Left kidney (tissue), 8 donors: Measurements from ENCODE around the gene RIPPLY1. TPM values are rescaled to one million over a fixed set of nuclear protein-coding genes. Genes with fewer than 3 reads are reported as not detected.

Experiments used
- DNase-seq: peaks from one replicate; pipeline ENCODE4 v3.0.0-alpha.2; 2013
- long read RNA-seq, 8 donors: transcript quantifications; one replicate each; lab custom pipeline, GENCODE V29; 2026
- polyA plus RNA-seq: library from polyadenylated mRNA; unstranded; fragments of 120-200 nt; gene quantifications from one replicate; pipeline ENCODE4 v1.2.1, GENCODE V29; 2013; ENCODE audit not compliant: insufficient read length

RIPPLY1 gene
- polyA plus RNA-seq = 2.8 TPM
- long read RNA-seq, donor 1, partial matches to known transcripts = 0 of 2 reads
- long read RNA-seq, donor 1, other reads (novel, unspliced or antisense) = 0 of 2 reads
- long read RNA-seq, donor 2, partial matches to known transcripts = 0 of 3 reads
- long read RNA-seq, donor 2, other reads (novel, unspliced or antisense) = 0 of 3 reads
- long read RNA-seq, donor 3 = 0 reads
- long read RNA-seq, donor 4, partial matches to known transcripts = 0 of 1 reads
- long read RNA-seq, donor 4, other reads (novel, unspliced or antisense) = 0 of 1 reads
- long read RNA-seq, donor 5, partial matches to known transcripts = 0 of 2 reads
- long read RNA-seq, donor 5, other reads (novel, unspliced or antisense) = 0 of 2 reads
- long read RNA-seq, donor 6 = 0 reads
- long read RNA-seq, donor 7, partial matches to known transcripts = 0 of 3 reads
- long read RNA-seq, donor 7, other reads (novel, unspliced or antisense) = 0 of 3 reads
- long read RNA-seq, donor 8, partial matches to known transcripts = 0 of 2 reads
- long read RNA-seq, donor 8, other reads (novel, unspliced or antisense) = 0 of 2 reads

- DNase-seq = no peak
These were observed at the start of gene RIPPLY1 for GRCh38 chrX:106903291-106903824. Gene RIPPLY1 (minus strand): TSS chrX:106903341. CDS start chrX:106903287, 54 bp downstream.

GRCh38 chrX:106952538-106952937 is 49.4 kb upstream of the RIPPLY1 start:
- DNase-seq = no peak

- no peak for DNase-seq
These were observed 48.9 kb upstream of the RIPPLY1 start for GRCh38 chrX:106952089-106952488.

- no peak for DNase-seq
These were observed 48.1 kb upstream of the RIPPLY1 start for GRCh38 chrX:106951230-106951629.

- DNase-seq = no peak
These were observed 47.2 kb upstream of the RIPPLY1 start for GRCh38 chrX:106950381-106950780.

- no peak for DNase-seq
These were observed 46.2 kb upstream of the RIPPLY1 start for GRCh38 chrX:106949366-106949765.

GRCh38 chrX:106948641-106949040 is 45.5 kb upstream of the RIPPLY1 start:
- DNase-seq = no peak

GRCh38 chrX:106946464-106946863 is 43.3 kb upstream of the RIPPLY1 start:
- DNase-seq = no peak

- DNase-seq = no peak
These were observed 36.9 kb upstream of the RIPPLY1 start for GRCh38 chrX:106940068-106940467.

GRCh38 chrX:106939566-106939965 is 36.4 kb upstream of the RIPPLY1 start:
- DNase-seq = no peak

- no peak for DNase-seq
These were observed 33.1 kb upstream of the RIPPLY1 start for GRCh38 chrX:106936246-106936645.

- no peak for DNase-seq
These were observed 32.0 kb upstream of the RIPPLY1 start for GRCh38 chrX:106935175-106935574.

- DNase-seq = no peak
These were observed 30.4 kb upstream of the RIPPLY1 start for GRCh38 chrX:106933538-106933961.

- no peak for DNase-seq
These were observed 29.9 kb upstream of the RIPPLY1 start for GRCh38 chrX:106932960-106933537.

- DNase-seq = no peak
These were observed 29.4 kb upstream of the RIPPLY1 start for GRCh38 chrX:106932492-106932923.

- no peak for DNase-seq
These were observed 28.8 kb upstream of the RIPPLY1 start for GRCh38 chrX:106931831-106932491.

GRCh38 chrX:106928227-106928626 is 25.1 kb upstream of the RIPPLY1 start:
- DNase-seq = no peak

- DNase-seq = no peak
These were observed 24.6 kb upstream of the RIPPLY1 start for GRCh38 chrX:106927700-106928099.

- DNase-seq = no peak
These were observed 23.9 kb upstream of the RIPPLY1 start for GRCh38 chrX:106927023-106927422.

- DNase-seq = no peak
These were observed 18.5 kb upstream of the RIPPLY1 start for GRCh38 chrX:106921637-106922036.

GRCh38 chrX:106919932-106920452 is 16.9 kb upstream of the RIPPLY1 start, which contains the start of gene CLDN2:
Gene CLDN2 (plus strand): TSS chrX:106920402. CDS start chrX:106928229, 7,827 bp downstream.
- DNase-seq = no peak
